Mucosa of descending colon (tissue), 3 donors: ENCODE data around the gene HINT2. TPM values are rescaled to one million over a fixed set of nuclear protein-coding genes. Genes with fewer than 3 reads are reported as not detected.
A peak's percentile ranks its signal among the peaks of the same experiment; 100 is the strongest.

ENCODE experiments used
- ATAC-seq: fragments of 200-7000 bp; cut with Tn5 transposase; one replicate; pipeline ENCODE4 v1.9.1; 2020; ENCODE audit warnings: mild to moderate bottlenecking, moderate library complexity
- DNase-seq, 3 donors: peaks; one replicate each; pipeline ENCODE4 v3.0.0-alpha.2; 2020
- H3K36me3 ChIP-seq: fragments of 200-600 bp; one replicate; pipeline ENCODE4 v1.8.0; 2021; ENCODE audit warnings: low read depth, mild to moderate bottlenecking
- H3K4me1 ChIP-seq: fragments of 200-600 bp; one replicate; pipeline ENCODE4 v1.8.0; 2021; ENCODE audit warnings: low read depth, mild to moderate bottlenecking
- H3K4me3 ChIP-seq: fragments of 200-600 bp; one replicate; pipeline ENCODE4 v1.8.0; 2021; ENCODE audit warnings: mild to moderate bottlenecking
- H3K9me3 ChIP-seq: fragments of 200-600 bp; one replicate; pipeline ENCODE4 v1.8.0; 2021; ENCODE audit warnings: mild to moderate bottlenecking
- intact Hi-C, 2 donors: fragments of 100-400 bp; cut with DNase I in 1 of 2; cut with micrococcal nuclease in 1 of 2; formaldehyde crosslinking; loops; one replicate each; pipeline versions ENCODE4 v1.11.0 to v1.11.1; 2022; cut with DNase I, micrococcal nuclease
- total RNA-seq, 3 donors: library from RNA; stranded (reverse); fragmentation: NEBNext Ultra II Directional in 2 of 3; extraction: Animal tissue kit (Norgen Biotek cat#: 25700) in 2 of 3; gene quantifications; one replicate each; pipeline versions ENCODE4 v1.2.1 to v1.2.4, GENCODE V29; 2021 to 2023
- TF ChIP-seq, protein P1 (sequence below): fragments of 200-600 bp; IDR thresholded peaks from one replicate; pipeline ENCODE4 v1.8.0; 2022; ENCODE audit warnings: antibody characterized with exemption, mild to moderate bottlenecking
- donor health status: DM: no; HTN: no; CAD: no; lungs with moderate emphysema.
- donor health status: DM: no; HTN: no; CAD: no.
- donor health status: DM: no; HTN: yes; CAD: no.

The HINT2 gene
- total RNA-seq, 3 donors from 2014 or later: 38.9 to 68.6 (median 54.6) TPM

DNA sequence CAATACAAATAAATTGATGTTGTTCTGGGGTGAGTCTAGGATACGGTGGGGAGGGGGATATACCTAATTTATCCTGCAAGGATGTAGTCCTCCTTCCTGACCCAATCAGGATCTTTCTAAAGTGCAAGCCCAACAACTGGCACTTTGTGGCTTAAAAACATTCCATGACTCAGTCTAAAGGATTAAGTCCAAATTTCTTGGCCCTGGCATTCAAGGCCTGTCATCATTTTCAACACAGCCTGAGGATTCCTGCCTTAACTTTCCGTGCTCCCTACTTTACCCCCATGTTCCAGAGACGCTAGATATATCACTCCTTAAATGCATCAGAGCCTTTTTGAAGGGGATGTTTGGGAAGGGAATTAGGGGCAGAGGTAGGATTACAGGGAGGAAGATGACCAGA lies 12.6 kb upstream of the HINT2 start:
- ATAC-seq (no peak), DNase-seq (no peak)
- TF ChIP-seq, protein P1, sequence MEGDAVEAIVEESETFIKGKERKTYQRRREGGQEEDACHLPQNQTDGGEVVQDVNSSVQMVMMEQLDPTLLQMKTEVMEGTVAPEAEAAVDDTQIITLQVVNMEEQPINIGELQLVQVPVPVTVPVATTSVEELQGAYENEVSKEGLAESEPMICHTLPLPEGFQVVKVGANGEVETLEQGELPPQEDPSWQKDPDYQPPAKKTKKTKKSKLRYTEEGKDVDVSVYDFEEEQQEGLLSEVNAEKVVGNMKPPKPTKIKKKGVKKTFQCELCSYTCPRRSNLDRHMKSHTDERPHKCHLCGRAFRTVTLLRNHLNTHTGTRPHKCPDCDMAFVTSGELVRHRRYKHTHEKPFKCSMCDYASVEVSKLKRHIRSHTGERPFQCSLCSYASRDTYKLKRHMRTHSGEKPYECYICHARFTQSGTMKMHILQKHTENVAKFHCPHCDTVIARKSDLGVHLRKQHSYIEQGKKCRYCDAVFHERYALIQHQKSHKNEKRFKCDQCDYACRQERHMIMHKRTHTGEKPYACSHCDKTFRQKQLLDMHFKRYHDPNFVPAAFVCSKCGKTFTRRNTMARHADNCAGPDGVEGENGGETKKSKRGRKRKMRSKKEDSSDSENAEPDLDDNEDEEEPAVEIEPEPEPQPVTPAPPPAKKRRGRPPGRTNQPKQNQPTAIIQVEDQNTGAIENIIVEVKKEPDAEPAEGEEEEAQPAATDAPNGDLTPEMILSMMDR: no peak
- no peak overlapping the region for H3K4me3 ChIP-seq
- H3K4me1 ChIP-seq: peaks cover 12% of the 10 kb centered on the region
- intact Hi-C loops: loop anchor here in 1 of 2 donors (5.0 kb wide), 1 partner anchor 55 kb away; no protein-coding TSS in a partner anchor
- H3K36me3 ChIP-seq: no peaks in the 10 kb centered on the region
- H3K9me3 ChIP-seq: no peaks in the 10 kb centered on the region

DNA sequence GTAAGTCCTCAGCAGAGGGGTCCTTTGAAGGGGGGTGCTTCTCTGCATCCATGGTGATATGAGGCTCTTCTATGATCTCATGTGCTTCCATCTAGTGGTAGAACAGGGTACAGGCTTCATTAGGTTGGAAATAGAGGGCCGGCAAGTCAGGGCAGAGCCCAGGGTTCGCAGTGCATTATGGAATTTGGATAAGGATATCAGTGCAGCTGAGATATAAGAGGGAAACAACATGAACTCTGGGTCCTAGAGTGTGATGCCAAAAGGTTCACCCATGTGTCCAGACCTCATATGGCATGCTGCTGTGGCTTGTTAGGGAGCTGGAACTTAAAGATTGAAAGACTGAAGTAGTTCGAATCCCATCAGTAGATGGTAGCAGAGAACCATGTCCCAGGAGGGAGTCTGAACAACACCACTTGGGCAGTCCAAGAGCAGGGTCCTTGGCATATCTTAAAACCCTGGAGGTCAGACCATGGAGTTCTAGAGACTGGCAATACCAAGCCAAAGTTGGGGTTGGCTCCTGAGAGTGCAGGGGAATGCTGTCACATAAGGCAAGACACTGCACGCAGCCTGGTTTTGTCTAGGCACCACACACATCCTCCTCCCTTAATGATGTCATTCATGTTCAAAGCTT lies 11.3 kb upstream of the HINT2 start:
- peak; percentile 54 for ATAC-seq
- TF ChIP-seq, protein P1: peak; percentile 58
- DNase-seq: peak in 1 of 3 donors; percentile 66
- Histone ChIP-seq H3K36me3 (no peaks in the 10 kb centered on the region), H3K4me1 (peaks cover 12% of the 10 kb centered on the region), H3K4me3 (no peak overlapping the region), H3K9me3 (no peaks in the 10 kb centered on the region)
- intact Hi-C loops: loop anchor here in 1 of 2 donors (5.0 kb wide), 1 partner anchor 56 kb away; no protein-coding TSS in a partner anchor

DNA sequence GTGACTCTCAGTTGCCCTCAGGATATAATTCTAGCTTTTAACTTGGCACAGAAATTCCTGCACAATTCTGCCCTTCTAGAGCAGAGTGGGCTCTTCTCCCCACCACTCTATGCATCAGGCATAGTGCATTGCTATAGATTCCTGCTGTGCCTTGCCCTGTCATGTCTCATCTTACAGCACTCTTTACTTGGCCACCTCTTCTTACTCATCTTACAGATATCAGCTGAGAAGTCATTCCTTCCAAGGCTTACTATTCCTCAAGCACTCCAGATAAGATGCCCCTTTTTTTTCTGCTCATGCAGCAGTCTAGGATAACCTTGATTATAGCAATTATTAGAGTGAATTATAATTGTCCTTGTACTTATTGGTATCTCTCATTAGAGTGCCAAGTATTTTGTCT lies 8.1 kb upstream of the HINT2 start:
- H3K4me1 ChIP-seq: no peaks in the 10 kb centered on the region
- DNase-seq (no peak), ATAC-seq (no peak)
- intact Hi-C loops: no loop called here
- H3K9me3 ChIP-seq: no peaks in the 10 kb centered on the region
- TF ChIP-seq, protein P1: no peak
- H3K4me3 ChIP-seq: no peak overlapping the region
- H3K36me3 ChIP-seq: no peaks in the 10 kb centered on the region

DNA sequence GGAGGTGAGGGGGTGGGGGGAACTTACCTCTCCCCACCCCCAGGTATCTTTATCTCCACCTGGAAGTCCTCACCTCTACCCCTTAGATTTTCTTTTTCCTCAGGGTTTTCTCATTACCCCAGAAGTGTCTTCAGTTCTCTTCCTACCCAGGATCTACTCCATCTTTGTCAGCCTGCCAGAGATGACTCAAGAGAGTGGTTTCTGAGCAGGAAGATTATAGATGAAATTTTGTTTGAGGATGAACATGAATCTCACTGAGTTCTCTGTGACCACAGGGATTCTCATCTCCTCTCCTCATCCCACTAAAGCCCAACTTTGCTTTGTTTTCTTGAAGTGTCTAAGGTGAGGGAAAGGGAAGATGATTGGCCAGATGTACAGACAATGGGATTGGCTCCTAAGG lies 5.2 kb upstream of the HINT2 start:
- no peaks in the 10 kb centered on the region for H3K9me3 ChIP-seq
- ATAC-seq: no peak
- TF ChIP-seq, protein P1: no peak

DNA sequence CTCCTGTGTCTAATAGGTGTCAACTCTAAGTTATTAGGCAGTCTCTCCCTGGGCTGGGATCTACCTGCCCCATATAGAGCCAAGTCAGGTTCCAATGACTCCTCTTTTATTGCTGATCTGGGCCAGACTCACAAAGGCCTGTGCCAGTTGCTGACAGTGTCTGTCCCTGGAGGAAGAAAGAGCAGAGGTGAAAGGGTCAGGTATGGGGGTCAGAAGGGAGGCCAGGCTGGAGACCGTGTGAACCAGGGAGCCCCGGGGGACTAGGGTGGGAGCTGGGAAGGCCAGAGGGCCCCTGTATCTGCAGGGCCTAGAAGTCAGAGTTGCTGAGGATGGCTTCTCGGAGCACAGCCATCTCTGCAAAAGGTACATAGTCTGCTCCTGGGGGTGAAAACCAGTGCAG lies 3.5 kb upstream of the HINT2 start:
- Histone ChIP-seq H3K4me1 (peaks cover 9% of the 10 kb centered on the region), H3K36me3 (no peaks in the 10 kb centered on the region), H3K9me3 (no peaks in the 10 kb centered on the region), H3K4me3 (no peak overlapping the region)
- TF ChIP-seq, protein P1: no peak
- ATAC-seq (no peak), DNase-seq (no peak)
- intact Hi-C loops: no loop called here

More for the DNA sequence above, 5.2 kb upstream of the HINT2 start:
- no peak for DNase-seq
- Histone ChIP-seq H3K4me1 (no peaks in the 10 kb centered on the region), H3K36me3 (no peaks in the 10 kb centered on the region), H3K4me3 (no peak overlapping the region)
- intact Hi-C loops: no loop called here
